ENCODE results near the gene RXFP2.

The RXFP2 gene

DNA sequence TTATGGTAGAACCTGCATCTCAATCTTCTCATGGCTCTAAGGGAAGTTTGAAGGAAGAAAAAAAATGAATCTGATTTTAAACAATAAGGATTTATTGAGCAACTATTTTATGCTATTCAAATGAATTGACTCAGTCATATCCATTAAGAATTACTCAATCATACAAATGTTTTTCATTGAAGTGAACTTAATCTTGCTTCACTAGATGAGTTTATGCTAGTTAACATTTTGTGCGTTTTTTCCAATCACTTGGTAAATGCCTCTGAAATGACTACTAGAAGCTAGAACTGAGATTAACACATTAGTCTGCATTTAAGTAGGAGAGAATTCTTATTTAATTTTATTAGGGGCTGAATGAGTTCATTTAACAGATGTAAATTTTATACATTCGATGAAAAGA, 25.2 kb downstream of the RXFP2 start:
- TF ChIP-seq CTCF (IDR thresholded peaks at IDR 0.05; ENCODE audit: low read depth, low read length) (no peak), EZH2phosphoT487 (IDR thresholded peaks at IDR 0.05; ENCODE audit: low read depth) (no peak)
- Histone ChIP-seq H3K27me3 (ENCODE audit: low read depth, low read length) (no peaks in the 10 kb centered on the region), H3K9ac (ENCODE audit: low read length) (no peak overlapping the region), H4K20me1 (ENCODE audit: insufficient read depth, low read length) (no peaks in the 10 kb centered on the region), H3K4me2 (ENCODE audit: low read length) (no peak overlapping the region), H2AFZ (ENCODE audit: low read depth, low read length) (no peak overlapping the region), H3K4me1 (ENCODE audit: low read length) (no peaks in the 10 kb centered on the region), H3K9me3 (ENCODE audit: insufficient read depth, low read length) (no peaks in the 10 kb centered on the region), H3K79me2 (ENCODE audit: low read length) (no peaks in the 10 kb centered on the region), H3K4me3 (ENCODE audit: low read length) (no peak overlapping the region), H3K36me3 (replicated peaks; ENCODE audit: low read depth, low read length) (peaks cover 10% of the 10 kb centered on the region), H3K27ac (ENCODE audit: low read length) (no peak overlapping the region)

DNA sequence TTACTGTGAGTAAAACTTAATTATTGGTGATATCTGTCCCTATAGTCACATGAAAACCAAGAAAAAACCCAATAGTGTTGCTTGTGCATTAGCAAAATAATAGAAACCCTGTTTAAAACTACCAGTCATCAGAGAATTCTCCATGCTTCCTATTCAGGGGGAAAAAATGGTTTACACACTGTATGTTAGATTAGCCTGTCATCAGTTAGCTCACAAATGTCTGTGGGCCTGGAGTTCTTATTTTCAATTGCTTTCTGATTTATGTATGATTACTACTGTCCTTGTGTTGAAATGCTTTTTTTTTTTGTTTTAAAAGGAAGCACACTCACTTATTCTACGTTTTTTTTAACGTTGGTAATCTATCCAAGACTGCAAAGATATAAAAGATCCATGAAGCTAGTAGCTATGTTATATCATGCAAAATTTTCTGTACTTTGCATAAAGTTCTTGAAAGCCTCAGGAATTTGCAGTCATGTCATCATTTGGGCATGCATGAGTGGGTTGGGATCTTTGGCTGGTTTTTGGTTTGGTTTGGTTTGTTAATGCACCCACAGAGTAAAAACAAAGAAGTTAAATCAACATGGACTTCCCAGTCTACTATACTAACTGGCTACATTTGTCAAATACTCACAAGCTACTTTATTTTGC, 25.9 kb downstream of the RXFP2 start:
- H3K4me1 ChIP-seq (ENCODE audit: low read length) = no peaks in the 10 kb centered on the region
- no peaks in the 10 kb centered on the region for H3K79me2 ChIP-seq (ENCODE audit: low read length)
- H3K9me3 ChIP-seq (ENCODE audit: insufficient read depth, low read length) = no peaks in the 10 kb centered on the region
- no peak overlapping the region for H2AFZ ChIP-seq (ENCODE audit: low read depth, low read length)
- H3K4me3 ChIP-seq (ENCODE audit: low read length) = no peak overlapping the region
- H3K27me3 ChIP-seq (ENCODE audit: low read depth, low read length) = no peaks in the 10 kb centered on the region
- H3K9ac ChIP-seq (ENCODE audit: low read length) = no peak overlapping the region
- no peak for TF ChIP-seq EZH2phosphoT487 (IDR thresholded peaks at IDR 0.05; ENCODE audit: low read depth)
- TF ChIP-seq CTCF (IDR thresholded peaks at IDR 0.05; ENCODE audit: low read depth, low read length) = no peak
- no peaks in the 10 kb centered on the region for H4K20me1 ChIP-seq (ENCODE audit: insufficient read depth, low read length)
- peaks cover 10% of the 10 kb centered on the region for H3K36me3 ChIP-seq (replicated peaks; ENCODE audit: low read depth, low read length)
- H3K27ac ChIP-seq (ENCODE audit: low read length) = no peak overlapping the region
- H3K4me2 ChIP-seq (ENCODE audit: low read length) = no peak overlapping the region

GRCh38 chr13:31767175-31767900, 28.0 kb downstream of the RXFP2 start:
- Histone ChIP-seq H3K27me3 (ENCODE audit: low read depth, low read length) (no peaks in the 10 kb centered on the region), H4K20me1 (ENCODE audit: insufficient read depth, low read length) (no peaks in the 10 kb centered on the region), H3K4me1 (ENCODE audit: low read length) (no peaks in the 10 kb centered on the region), H3K9ac (ENCODE audit: low read length) (no peak overlapping the region), H2AFZ (ENCODE audit: low read depth, low read length) (no peak overlapping the region), H3K9me3 (ENCODE audit: insufficient read depth, low read length) (no peaks in the 10 kb centered on the region), H3K4me3 (ENCODE audit: low read length) (no peak overlapping the region), H3K27ac (ENCODE audit: low read length) (no peak overlapping the region), H3K4me2 (ENCODE audit: low read length) (no peak overlapping the region), H3K79me2 (ENCODE audit: low read length) (no peaks in the 10 kb centered on the region), H3K36me3 (replicated peaks; ENCODE audit: low read depth, low read length) (peaks cover 10% of the 10 kb centered on the region)
- TF ChIP-seq EZH2phosphoT487 (IDR thresholded peaks at IDR 0.05; ENCODE audit: low read depth) (no peak), CTCF (IDR thresholded peaks at IDR 0.05; ENCODE audit: low read depth, low read length) (no peak)

DNA sequence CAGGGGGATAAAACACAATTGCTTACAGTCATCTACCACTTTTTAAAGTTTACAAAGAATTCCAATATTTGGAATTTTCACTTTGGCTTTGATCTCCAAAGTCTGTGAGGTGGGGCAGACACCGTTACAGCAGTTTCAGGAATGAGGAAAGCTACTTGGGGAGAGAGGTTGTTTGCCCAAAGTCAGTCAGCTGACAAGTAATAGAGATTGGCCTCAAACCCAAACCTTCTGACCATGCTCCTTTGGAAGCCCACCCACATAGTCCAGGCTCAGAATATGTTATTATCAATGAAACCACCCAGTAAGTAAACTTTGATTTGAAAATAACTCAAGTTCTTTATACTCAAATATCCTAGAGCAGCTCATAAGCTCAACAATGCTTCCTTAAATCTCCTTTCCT, 29.0 kb downstream of the RXFP2 start:
- Histone ChIP-seq H3K27ac (ENCODE audit: low read length) (no peak overlapping the region), H3K9ac (ENCODE audit: low read length) (no peak overlapping the region), H3K4me2 (ENCODE audit: low read length) (no peak overlapping the region), H3K9me3 (ENCODE audit: insufficient read depth, low read length) (no peaks in the 10 kb centered on the region), H2AFZ (ENCODE audit: low read depth, low read length) (no peak overlapping the region), H3K79me2 (ENCODE audit: low read length) (no peaks in the 10 kb centered on the region), H4K20me1 (ENCODE audit: insufficient read depth, low read length) (no peaks in the 10 kb centered on the region), H3K4me3 (ENCODE audit: low read length) (no peak overlapping the region), H3K27me3 (ENCODE audit: low read depth, low read length) (no peaks in the 10 kb centered on the region), H3K4me1 (ENCODE audit: low read length) (no peaks in the 10 kb centered on the region), H3K36me3 (replicated peaks; ENCODE audit: low read depth, low read length) (peaks cover 10% of the 10 kb centered on the region)
- no peak for TF ChIP-seq CTCF (IDR thresholded peaks at IDR 0.05; ENCODE audit: low read depth, low read length)
- no peak for TF ChIP-seq EZH2phosphoT487 (IDR thresholded peaks at IDR 0.05; ENCODE audit: low read depth)

Data from OCI-LY3 (cell line).